NCI-H82 (cell line): ENCODE data around the gene ILK.

Source experiments
- DNase-seq: peaks from one replicate; lab custom pipeline; 2025; lab: John Stamatoyannopoulos, UW

Gene ILK

GRCh38 chr11:6574816-6575715 is 28.5 kb upstream of the ILK start:
- peak; percentile 3 for DNase-seq

- peak; percentile 81 for DNase-seq
Observed at GRCh38 chr11:6576471-6577373, 26.9 kb upstream of the ILK start.

GRCh38 chr11:6578134-6578533 is 25.4 kb upstream of the ILK start:
- no peak for DNase-seq

GRCh38 chr11:6579681-6580080 is 23.9 kb upstream of the ILK start:
- no peak for DNase-seq

- DNase-seq, result no peak
Observed at GRCh38 chr11:6583584-6583983, 20.0 kb upstream of the ILK start.

GRCh38 chr11:6584528-6584927 is 19.0 kb upstream of the ILK start:
- DNase-seq, result no peak

- DNase-seq, result no peak
Observed at GRCh38 chr11:6586434-6587359, 16.9 kb upstream of the ILK start.

- no peak for DNase-seq
Observed at GRCh38 chr11:6587360-6587953, 16.1 kb upstream of the ILK start.

- DNase-seq, result no peak
Observed at GRCh38 chr11:6588018-6588417, 15.6 kb upstream of the ILK start.

GRCh38 chr11:6594142-6594768 is 9.3 kb upstream of the ILK start:
- DNase-seq, result no peak

GRCh38 chr11:6596239-6596877 is 7.2 kb upstream of the ILK start:
- peak; percentile 79 for DNase-seq

- DNase-seq, result no peak
Observed at GRCh38 chr11:6598555-6598954, 5.0 kb upstream of the ILK start.

- no peak for DNase-seq
Observed at GRCh38 chr11:6599449-6599848, 4.1 kb upstream of the ILK start.

- DNase-seq, result no peak
Observed at GRCh38 chr11:6599881-6600390, 3.6 kb upstream of the ILK start.

GRCh38 chr11:6601041-6601461 is 2.5 kb upstream of the ILK start:
- no peak for DNase-seq

- DNase-seq, result no peak
Observed at GRCh38 chr11:6602096-6602940, 1.3 kb upstream of the ILK start.

- peak; percentile 47 for DNase-seq
Observed at GRCh38 chr11:6604081-6604626, 580 bp downstream of the ILK start.

- no peak for DNase-seq
Observed at GRCh38 chr11:6604790-6605189, 1.2 kb downstream of the ILK start.
